DOHH2 (cell line): ENCODE measurements around the gene PROKR1.
A peak's percentile ranks its signal among the peaks of the same experiment; 100 is the strongest.

ENCODE experiments used
- H3F3A ChIP-seq: fragments of 200-600 bp; sonication (generic), shearing (Covaris generic); 2 replicates; pipeline ENCODE4 v1.6.0; 2016; ENCODE audit warnings: antibody characterized with exemption, mild to moderate bottlenecking; ENCODE audit not compliant: control insufficient read depth, insufficient read depth
- H3K27ac ChIP-seq: fragments of 200-600 bp; sonication (generic); 2 replicates; pipeline ENCODE4 v1.5.1; 2014; ENCODE audit warnings: low read depth, mild to moderate bottlenecking, low read length, moderate library complexity
- H3K27me3 ChIP-seq: fragments of 200-600 bp; sonication (generic); 2 replicates; pipeline ENCODE4 v1.6.1; 2014; ENCODE audit warnings: mild to moderate bottlenecking, low read length, mixed read lengths; ENCODE audit not compliant: control insufficient read depth
- H3K36me3 ChIP-seq: fragments of 200-600 bp; sonication (generic); 2 replicates; pipeline ENCODE4 v1.6.1; 2014; ENCODE audit warnings: mild to moderate bottlenecking, low read length, moderate library complexity, mixed read lengths; ENCODE audit not compliant: control insufficient read depth
- H3K4me1 ChIP-seq: fragments of 200-600 bp; sonication (generic); 2 replicates; pipeline ENCODE4 v1.6.1; 2014; ENCODE audit warnings: mild to moderate bottlenecking, low read length, mixed read lengths; ENCODE audit not compliant: control insufficient read depth
- H3K4me2 ChIP-seq: fragments of 200-600 bp; sonication (generic); 2 replicates; pipeline ENCODE4 v1.6.0; 2014; ENCODE audit warnings: mild to moderate bottlenecking, low read length, moderate library complexity
- H3K4me3 ChIP-seq: fragments of 200-600 bp; sonication (generic); 2 replicates; pipeline ENCODE4 v1.5.1; 2014; ENCODE audit warnings: mild to moderate bottlenecking, low read length, mixed read lengths
- H3K79me2 ChIP-seq: fragments of 200-600 bp; sonication (generic); 2 replicates; pipeline ENCODE4 v1.6.1; 2014; ENCODE audit warnings: mild to moderate bottlenecking, low read length, mixed read lengths; ENCODE audit not compliant: control insufficient read depth
- H3K9me2 ChIP-seq: fragments of 200-600 bp; sonication (generic); replicated peaks from 2 replicates; pipeline ENCODE4 v1.6.1; 2014; ENCODE audit warnings: mild to moderate bottlenecking, low read length, mixed read lengths; ENCODE audit not compliant: control insufficient read depth
- H3K9me3 ChIP-seq: fragments of 200-600 bp; sonication (generic); 2 replicates; pipeline ENCODE4 v1.6.1; 2014; ENCODE audit warnings: antibody characterized with exemption, low read length, mixed read lengths; ENCODE audit not compliant: control insufficient read depth, insufficient read depth
- H4K20me1 ChIP-seq: fragments of 200-600 bp; sonication (generic); 2 replicates; pipeline ENCODE4 v1.6.0; 2014; ENCODE audit warnings: low read depth, mild to moderate bottlenecking, antibody characterized with exemption, low read length, moderate library complexity; ENCODE audit not compliant: control insufficient read depth, insufficient read depth
- EZH2phosphoT487 ChIP-seq: fragments of 200-600 bp; sonication (generic); IDR thresholded peaks from 2 replicates; pipeline ENCODE4 v1.6.1; 2017; ENCODE audit warnings: borderline replicate concordance, mild to moderate bottlenecking, antibody characterized with exemption, low read length, moderate library complexity, mixed read lengths
- TF ChIP-seq, protein P1 (sequence below): fragments of 200-600 bp; sonication (generic); IDR thresholded peaks from one replicate; pipeline ENCODE4 v1.5.1; 2014; ENCODE audit warnings: antibody characterized with exemption, mild to moderate bottlenecking, low read depth, low read length; ENCODE audit not compliant: poor library complexity, severe bottlenecking

The PROKR1 gene

DNA sequence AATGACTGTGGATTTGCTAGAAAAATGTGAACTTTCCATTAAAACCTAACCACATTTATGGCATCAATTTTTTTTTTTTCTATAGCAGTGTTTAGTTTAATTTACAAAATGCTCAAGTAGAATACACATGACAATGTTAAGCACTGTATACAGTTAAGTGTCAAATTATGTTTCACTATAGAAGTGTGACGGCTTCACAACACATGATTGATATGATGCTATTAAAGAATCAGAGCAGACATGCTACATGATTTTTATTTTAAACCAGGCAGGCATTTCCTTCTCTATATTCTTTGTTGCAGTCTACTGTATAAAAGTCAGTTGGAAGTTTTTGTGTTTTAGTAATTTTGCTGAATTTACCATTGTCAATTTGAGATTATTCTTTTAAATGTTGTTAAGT, 43.6 kb downstream of the PROKR1 start:
- H3F3A ChIP-seq, result peaks cover 19% of the 10 kb centered on the region
- no peaks in the 10 kb centered on the region for H3K9me3 ChIP-seq
- peaks cover 11% of the 10 kb centered on the region; the same call in 1 of the 2 replicates for H3K36me3 ChIP-seq
- TF ChIP-seq EZH2phosphoT487, result no peak
- TF ChIP-seq, protein P1, sequence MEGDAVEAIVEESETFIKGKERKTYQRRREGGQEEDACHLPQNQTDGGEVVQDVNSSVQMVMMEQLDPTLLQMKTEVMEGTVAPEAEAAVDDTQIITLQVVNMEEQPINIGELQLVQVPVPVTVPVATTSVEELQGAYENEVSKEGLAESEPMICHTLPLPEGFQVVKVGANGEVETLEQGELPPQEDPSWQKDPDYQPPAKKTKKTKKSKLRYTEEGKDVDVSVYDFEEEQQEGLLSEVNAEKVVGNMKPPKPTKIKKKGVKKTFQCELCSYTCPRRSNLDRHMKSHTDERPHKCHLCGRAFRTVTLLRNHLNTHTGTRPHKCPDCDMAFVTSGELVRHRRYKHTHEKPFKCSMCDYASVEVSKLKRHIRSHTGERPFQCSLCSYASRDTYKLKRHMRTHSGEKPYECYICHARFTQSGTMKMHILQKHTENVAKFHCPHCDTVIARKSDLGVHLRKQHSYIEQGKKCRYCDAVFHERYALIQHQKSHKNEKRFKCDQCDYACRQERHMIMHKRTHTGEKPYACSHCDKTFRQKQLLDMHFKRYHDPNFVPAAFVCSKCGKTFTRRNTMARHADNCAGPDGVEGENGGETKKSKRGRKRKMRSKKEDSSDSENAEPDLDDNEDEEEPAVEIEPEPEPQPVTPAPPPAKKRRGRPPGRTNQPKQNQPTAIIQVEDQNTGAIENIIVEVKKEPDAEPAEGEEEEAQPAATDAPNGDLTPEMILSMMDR, result no peak
- H3K4me1 ChIP-seq, result peaks cover 64% of the 10 kb centered on the region
- no peak overlapping the region for H3K27ac ChIP-seq
- H3K4me3 ChIP-seq, result no peak overlapping the region
- H3K4me2 ChIP-seq, result no peak overlapping the region
- H3K9me2 ChIP-seq, result no peaks in the 10 kb centered on the region
- H3K79me2 ChIP-seq, result no peaks in the 10 kb centered on the region
- H4K20me1 ChIP-seq, result no peaks in the 10 kb centered on the region
- no peaks in the 10 kb centered on the region for H3K27me3 ChIP-seq

DNA sequence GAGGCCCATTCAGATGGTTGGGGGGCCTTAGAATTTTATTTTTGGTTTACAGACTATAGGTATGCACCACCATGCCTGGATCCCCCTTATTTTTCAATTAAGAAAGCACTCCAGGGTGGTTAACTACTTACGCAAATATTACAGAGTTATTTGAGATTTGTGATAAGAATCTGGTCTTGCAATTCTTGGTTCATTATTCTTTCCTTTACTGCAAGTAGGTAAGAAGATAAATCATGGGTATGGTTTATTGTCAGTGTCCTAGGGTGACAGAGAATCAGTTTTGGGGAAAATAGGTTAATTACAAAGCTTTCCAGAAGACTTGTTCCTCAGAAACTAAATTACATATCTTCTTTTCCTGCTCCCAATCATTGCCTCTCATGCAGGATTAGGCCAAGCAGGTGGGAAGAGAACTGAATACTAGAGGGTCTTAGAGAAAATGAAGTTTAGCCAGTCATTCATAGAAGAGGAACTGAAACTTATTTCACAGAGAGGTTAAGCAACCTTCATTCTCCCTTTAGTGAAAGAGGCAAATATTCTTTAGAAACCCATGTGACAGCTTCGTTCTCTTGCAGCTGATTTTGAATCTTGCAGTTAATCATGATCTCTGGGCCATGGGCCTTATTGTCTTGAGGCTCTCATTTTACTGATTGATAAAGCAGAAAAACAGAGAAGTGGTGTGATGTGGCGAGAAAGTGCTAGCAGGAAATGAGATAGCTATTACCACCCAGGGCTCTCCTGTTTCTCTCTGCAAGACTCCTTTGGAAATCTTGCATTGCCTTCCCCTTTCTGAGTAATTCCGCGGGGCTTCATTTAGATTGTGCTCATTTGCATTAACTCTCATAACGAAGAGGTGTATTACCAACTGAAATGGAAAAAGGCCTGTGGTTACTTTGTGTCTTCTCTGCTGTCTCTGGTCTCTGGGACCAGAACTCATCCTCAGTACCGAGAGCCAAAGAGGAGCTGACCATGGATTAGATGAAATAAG, 46.5 kb downstream of the PROKR1 start:
- peak overlapping the region; percentile 73 for H3K4me2 ChIP-seq
- H3K36me3 ChIP-seq, result peaks cover 11% of the 10 kb centered on the region; the same call in 1 of the 2 replicates
- H3F3A ChIP-seq, result peaks cover 22% of the 10 kb centered on the region
- no peaks in the 10 kb centered on the region for H3K9me3 ChIP-seq
- no peaks in the 10 kb centered on the region for H3K27me3 ChIP-seq
- TF ChIP-seq EZH2phosphoT487, result no peak
- TF ChIP-seq, protein P1, result no peak
- peak overlapping the region; percentile 68 for H3K4me3 ChIP-seq
- no peaks in the 10 kb centered on the region for H4K20me1 ChIP-seq
- H3K9me2 ChIP-seq, result no peaks in the 10 kb centered on the region
- peak overlapping the region; percentile 87 for H3K27ac ChIP-seq
- H3K4me1 ChIP-seq, result peaks cover 75% of the 10 kb centered on the region
- H3K79me2 ChIP-seq, result no peaks in the 10 kb centered on the region

- Histone ChIP-seq H3K4me2 (peak overlapping the region; percentile 73), H3K9me3 (no peaks in the 10 kb centered on the region), H4K20me1 (no peaks in the 10 kb centered on the region), H3K4me3 (peak overlapping the region; percentile 68), H3K27ac (peak overlapping the region; percentile 87), H3K79me2 (no peaks in the 10 kb centered on the region), H3K9me2 (no peaks in the 10 kb centered on the region), H3F3A (peaks cover 22% of the 10 kb centered on the region), H3K27me3 (no peaks in the 10 kb centered on the region), H3K4me1 (peaks cover 73% of the 10 kb centered on the region), H3K36me3 (peaks cover 11% of the 10 kb centered on the region; the same call in 1 of the 2 replicates)
- no peak for TF ChIP-seq EZH2phosphoT487
- TF ChIP-seq, protein P1, result no peak
These were observed 47.5 kb downstream of the PROKR1 start for GRCh38 chr2:68690851-68691250.
